HG03521 (cell line): ENCODE results near the gene IQSEC1.

Experiments
- ATAC-seq: cut with Tn5 transposase; IDR thresholded peaks from one replicate; pipeline ENCODE4 v1.9.1; 2021; ENCODE audit warnings: mild to moderate bottlenecking, moderate library complexity; ENCODE audit not compliant: unreplicated experiment

The IQSEC1 gene

GRCh38 chr3:13051066-13051465 lies 22.2 kb downstream of the IQSEC1 start:
- ATAC-seq: no peak

GRCh38 chr3:13050446-13050845 lies 22.8 kb downstream of the IQSEC1 start:
- ATAC-seq: no peak

GRCh38 chr3:13049400-13049799 lies 23.8 kb downstream of the IQSEC1 start:
- ATAC-seq: no peak

- no peak for ATAC-seq
These were observed 25.7 kb downstream of the IQSEC1 start for GRCh38 chr3:13047296-13048165.

- ATAC-seq: peak; percentile 24
These were observed 26.5 kb downstream of the IQSEC1 start for GRCh38 chr3:13046569-13047274.

- ATAC-seq: peak; percentile 70
These were observed 27.2 kb downstream of the IQSEC1 start for GRCh38 chr3:13045904-13046568.

- peak; percentile 18 for ATAC-seq
These were observed 27.9 kb downstream of the IQSEC1 start for GRCh38 chr3:13045241-13045903.

- no peak for ATAC-seq
These were observed 28.6 kb downstream of the IQSEC1 start for GRCh38 chr3:13044496-13045240.

- no peak for ATAC-seq
These were observed 29.6 kb downstream of the IQSEC1 start for GRCh38 chr3:13043656-13044055.

- ATAC-seq: no peak
These were observed 30.4 kb downstream of the IQSEC1 start for GRCh38 chr3:13042715-13043271.

GRCh38 chr3:13042127-13042701 lies 31.0 kb downstream of the IQSEC1 start:
- ATAC-seq: no peak

GRCh38 chr3:13041113-13041776 lies 32.0 kb downstream of the IQSEC1 start:
- no peak for ATAC-seq

- ATAC-seq: peak; percentile 94
These were observed 32.7 kb downstream of the IQSEC1 start for GRCh38 chr3:13040361-13041074.

- ATAC-seq: no peak
These were observed 33.9 kb downstream of the IQSEC1 start for GRCh38 chr3:13039213-13039896.

- no peak for ATAC-seq
These were observed 35.6 kb downstream of the IQSEC1 start for GRCh38 chr3:13037458-13038117.

- ATAC-seq: no peak
These were observed 38.4 kb downstream of the IQSEC1 start for GRCh38 chr3:13034861-13035260.

GRCh38 chr3:13034109-13034800 lies 39.0 kb downstream of the IQSEC1 start:
- ATAC-seq: no peak
